Fibroblast of skin of abdomen (primary cell): ENCODE measurements around the gene SOSTDC1.

Experiments
- DNase-seq: peaks from one replicate; pipeline ENCODE4 v3.0.0-alpha.2; 2013

The SOSTDC1 gene

DNA sequence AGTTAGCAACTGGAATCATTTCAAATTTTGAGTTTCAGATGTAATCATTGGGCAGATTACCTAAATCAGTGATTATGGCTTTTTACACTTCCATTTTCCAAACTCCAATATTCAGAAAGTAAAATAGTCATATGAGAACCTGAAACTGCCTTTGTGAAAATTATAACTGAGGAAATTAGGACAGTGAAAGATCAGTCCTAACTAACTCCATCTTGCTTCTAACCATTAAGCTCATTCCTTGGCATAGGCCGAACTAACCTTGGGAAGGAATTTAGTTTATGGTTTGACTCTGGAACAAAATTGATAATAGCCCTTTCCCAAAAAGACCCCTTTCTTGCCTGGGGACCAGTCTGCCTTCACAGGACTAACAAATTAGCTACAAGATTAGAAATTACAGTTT lies 46.4 kb downstream of the SOSTDC1 start:
- DNase-seq = no peak

DNA sequence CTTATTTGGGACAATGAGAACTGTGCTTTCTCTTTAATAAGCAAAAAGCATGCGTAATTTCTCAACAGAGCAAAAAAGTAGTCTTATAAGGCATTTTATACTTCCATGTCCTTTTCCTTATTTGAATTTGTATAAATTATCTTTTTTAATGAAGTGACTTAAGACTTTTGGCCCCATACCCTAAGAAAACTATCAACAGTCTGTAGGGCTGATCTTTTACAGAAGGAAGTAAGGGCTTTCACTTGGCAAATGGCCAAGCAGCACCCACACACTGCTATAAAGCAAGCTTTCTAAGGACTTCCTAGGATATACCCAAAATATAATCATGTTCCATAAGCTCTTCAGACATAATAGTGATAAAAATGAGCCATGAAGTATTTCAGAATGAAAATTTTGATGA lies 47.6 kb downstream of the SOSTDC1 start:
- no peak for DNase-seq

DNA sequence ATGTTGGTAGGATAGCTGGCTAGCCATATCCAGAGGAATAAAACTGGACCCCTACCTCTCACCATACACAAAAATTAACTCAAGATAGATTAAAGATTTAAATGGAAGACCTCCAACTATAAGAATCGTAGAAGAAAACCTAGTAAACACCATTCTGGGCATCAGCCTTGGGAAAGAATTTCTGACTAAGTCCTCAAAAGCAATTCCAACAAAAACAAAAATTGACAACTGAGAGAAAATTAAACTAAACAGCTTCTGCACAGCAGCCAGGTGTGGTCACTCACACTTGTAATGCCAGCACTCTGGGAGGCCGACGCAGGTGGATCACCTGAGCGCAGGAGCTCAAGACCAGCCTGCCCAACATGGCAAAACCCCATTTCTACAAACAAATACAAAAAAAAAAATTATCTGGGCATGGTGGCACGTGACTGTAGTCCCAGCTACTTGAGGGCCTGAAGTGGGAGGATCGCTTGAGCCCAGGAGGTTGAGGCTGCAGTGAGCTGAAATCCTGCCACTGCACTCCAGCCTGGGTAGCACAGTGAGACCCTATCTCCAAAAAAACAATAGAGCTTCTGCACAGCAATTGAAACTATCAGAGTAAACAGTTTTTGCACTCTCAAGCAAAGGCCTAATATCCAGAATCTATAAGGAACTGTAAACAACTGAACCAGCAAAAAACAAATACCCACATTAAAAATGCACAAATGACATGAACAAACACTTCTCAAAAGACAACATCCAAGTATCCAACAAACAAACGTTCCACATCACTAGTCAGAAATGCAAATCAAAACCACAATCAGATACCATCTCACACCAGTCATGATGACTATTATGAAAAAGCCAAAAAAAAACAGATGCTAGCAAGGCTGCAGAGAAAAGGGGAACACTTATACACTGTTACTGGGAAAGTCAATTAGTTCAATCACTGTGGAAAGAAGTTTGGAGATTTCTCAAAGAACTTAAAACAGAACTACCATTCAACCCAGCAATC lies 49.0 kb downstream of the SOSTDC1 start:
- DNase-seq = peak; percentile 66

DNA sequence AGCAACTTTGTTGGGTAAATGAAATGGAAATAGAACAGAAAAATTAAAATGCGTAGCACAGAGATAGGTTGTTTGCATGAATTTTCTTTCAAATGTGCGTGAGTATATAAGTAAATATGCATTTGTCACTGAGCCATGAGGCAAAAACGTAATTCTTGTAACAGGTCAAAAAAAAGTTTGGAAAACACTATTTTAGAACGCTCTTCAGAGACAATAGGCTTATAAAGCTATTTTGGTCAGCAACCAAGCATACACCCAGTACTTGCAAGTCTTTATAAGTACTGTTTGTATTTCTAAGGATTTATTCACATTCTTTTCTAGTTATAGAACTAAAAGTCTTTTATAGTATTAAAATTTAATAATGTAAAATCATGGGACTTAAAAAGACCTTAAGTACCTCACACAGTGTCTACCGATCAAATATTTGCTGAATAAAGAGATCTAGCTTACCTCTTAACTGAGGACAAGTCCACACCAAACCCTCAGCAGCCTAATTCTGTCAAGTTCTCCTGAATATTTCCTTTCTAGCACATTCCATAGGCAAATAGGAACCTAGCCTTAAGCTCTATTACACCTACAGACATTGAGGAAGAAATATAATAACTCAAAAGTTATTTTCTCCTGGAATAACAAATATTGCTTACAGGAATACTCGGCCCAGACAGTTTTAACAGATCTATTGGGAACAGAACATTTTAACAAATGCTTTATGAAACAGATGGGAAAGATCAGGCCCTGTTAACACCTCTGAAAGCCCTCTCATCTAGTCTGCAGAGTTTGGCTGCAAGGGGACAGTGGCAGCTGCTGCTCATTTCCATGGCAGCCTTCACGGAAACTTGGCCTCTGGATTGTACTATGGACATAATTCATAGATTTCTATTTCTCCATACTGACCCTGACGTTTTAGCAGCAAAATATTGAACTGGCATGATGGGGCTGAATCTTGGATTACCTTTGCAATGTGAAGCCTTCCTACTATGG lies 53.0 kb downstream of the SOSTDC1 start:
- no peak for DNase-seq
